Activated CD4-positive, alpha-beta T cell treated with anti-CD3 and anti-CD28 coated beads, Interleukin-2, amount 50 U/mL, for 16 hours (primary cell): ENCODE data around the gene RPS6KA4.
"Not testable (repeated sequence)": the region's sequence is repeated elsewhere in the genome, so short reads cannot be mapped to it uniquely, and the experiment has no call there.

Experiments used
- DNase-seq: peaks from one replicate; pipeline ENCODE4 v3.0.0-alpha.2; 2020

Gene RPS6KA4

DNA sequence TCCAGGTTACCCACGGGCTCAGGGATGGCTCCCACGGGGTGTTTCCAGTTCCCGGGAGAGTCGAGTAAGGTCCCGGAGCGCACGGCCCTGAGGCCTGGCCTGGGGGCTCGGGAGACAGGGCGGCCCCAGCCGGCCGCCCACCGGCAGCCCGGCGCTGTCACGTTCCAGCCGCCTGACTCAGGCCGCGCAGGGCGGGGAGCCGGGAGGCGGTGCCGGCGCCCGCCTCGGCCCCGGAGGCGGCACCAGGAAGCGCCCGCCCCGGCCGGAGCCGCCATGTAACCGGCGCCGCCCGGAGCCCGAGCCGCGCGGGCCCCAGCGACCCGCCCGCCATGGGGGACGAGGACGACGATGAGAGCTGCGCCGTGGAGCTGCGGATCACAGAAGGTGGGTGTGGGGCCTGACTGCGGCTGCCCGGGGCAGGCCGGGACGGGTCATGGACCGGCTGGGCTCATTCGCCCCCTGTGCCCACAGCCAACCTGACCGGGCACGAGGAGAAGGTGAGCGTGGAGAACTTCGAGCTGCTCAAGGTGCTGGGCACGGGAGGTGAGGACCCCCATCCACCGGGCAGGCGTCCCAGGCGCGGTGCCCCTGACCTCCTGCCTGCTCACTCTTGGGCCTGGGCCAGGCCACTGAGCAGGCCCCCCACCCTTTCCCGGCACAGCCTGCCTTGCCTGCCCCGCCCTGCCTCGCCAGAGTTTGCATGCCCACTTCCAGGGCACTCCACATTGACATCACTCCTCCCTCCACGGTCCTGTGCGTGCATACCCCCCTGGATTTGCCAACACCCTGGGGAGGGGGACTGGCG, at the start of gene RPS6KA4:
TSS of gene RPS6KA4 (plus strand) at position 256 of the 805 bp plus-strand sequence. CDS start at position 330, 74 bp downstream.
- DNase-seq, result peak; percentile 39

GRCh38 chr11:64312947-64313346, 46.0 kb upstream of the RPS6KA4 start:
- no peak for DNase-seq

- no peak for DNase-seq
Measured at GRCh38 chr11:64313491-64314145, 45.3 kb upstream of the RPS6KA4 start.

- no peak for DNase-seq
Measured at GRCh38 chr11:64314146-64314804, 44.7 kb upstream of the RPS6KA4 start.

DNA sequence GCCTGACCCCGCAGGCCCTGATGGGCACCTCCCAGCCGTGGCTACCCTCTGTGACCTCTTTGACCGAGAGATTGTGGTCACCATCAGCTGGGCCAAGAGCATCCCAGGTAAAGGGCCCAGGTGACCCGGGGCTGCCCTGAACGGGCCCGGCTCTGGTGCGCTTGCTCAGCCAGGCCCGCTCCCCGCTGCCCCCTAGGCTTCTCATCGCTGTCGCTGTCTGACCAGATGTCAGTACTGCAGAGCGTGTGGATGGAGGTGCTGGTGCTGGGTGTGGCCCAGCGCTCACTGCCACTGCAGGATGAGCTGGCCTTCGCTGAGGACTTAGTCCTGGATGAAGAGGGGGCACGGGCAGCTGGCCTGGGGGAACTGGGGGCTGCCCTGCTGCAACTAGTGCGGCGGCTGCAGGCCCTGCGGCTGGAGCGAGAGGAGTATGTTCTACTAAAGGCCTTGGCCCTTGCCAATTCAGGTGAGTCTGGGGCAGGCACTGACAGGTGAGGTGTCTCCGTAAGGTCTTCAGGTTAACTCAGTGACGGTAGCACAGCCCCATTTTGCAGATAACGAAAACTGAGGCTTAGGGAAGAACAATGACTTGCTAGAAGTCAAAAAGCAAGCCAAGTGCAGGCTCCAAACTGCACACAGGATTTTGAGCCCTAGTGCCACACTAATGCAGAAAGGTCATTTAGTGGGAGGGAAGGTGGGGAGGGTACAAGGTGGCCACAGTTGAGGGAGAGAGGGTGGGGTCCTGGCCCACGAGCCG, 44.0 kb upstream of the RPS6KA4 start:
- no peak for DNase-seq

- not testable (repeated sequence) for DNase-seq
Measured at GRCh38 chr11:64315667-64316526, 43.1 kb upstream of the RPS6KA4 start.

DNA sequence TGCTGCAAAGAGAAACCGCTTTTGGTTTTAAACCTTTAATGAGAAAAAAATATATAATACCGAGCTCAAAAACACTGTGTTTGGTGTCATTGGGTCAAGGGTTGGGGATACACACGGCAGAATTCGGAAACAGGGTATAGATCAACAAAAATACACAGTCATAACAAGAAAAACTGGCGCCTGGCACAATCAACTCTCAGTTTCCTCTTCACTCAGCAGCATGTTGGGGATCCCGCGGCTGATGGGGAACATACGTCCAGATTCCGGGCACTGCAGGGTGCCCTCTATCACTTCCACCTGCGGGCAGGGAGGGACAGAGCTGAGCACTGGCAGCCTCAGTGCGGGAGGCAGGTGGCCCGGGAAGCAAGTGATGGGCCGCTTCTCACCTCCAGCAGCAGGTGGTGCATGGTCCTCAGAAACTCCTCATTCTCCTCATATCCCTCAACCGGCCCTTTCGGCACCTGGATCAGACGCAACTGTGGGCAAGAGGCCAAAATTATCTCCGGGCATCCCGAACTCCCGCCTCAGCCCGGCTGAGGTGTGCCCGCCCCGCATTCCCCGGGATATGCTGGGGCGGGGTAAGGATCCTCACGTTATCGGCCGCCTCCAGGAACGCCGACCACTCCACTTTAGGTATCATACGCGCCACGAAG, 42.2 kb upstream of the RPS6KA4 start:
- DNase-seq, result peak; percentile 74

- peak; percentile 99 for DNase-seq
Measured at GRCh38 chr11:64317325-64317960, 41.5 kb upstream of the RPS6KA4 start, which contains the start of gene TRMT112. TRMT112 (minus strand) TSS chr11:64317559; CDS start chr11:64317526, 33 bp downstream.

DNA sequence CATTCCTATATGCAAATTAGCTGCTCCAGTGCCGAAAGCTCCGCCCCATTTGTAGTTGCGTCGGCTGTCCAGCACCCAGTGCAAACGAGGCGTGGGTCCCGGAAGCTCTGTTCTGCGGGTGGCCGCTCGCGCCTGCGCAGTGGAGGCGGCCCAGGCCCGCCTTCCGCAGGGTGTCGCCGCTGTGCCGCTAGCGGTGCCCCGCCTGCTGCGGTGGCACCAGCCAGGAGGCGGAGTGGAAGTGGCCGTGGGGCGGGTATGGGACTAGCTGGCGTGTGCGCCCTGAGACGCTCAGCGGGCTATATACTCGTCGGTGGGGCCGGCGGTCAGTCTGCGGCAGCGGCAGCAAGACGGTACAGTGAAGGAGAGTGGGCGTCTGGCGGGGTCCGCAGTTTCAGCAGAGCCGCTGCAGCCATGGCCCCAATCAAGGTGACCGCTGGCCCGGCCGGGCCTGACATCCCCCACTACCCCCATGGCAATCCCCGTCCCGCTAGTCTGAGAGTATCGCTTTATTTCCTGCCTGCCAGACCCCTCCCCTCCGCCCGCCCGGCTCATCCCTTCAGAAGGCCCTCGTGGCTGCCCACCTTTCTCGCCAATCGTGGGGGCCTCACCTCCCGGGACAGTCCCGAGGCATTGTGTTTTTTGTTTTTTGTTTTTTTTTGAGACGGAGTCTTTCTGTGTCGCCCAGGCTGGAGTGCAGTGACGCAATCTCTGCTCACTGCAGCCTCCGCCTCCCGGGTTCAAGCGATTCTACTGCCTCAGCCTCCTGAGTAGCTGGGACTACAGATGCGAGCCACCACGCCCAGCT, 40.8 kb upstream of the RPS6KA4 start, which contains the start of gene PRDX5:
TSS of gene PRDX5 (plus strand) at position 161 of the 805 bp plus-strand sequence. CDS start at position 256, 95 bp downstream.
- DNase-seq, result peak; percentile 98

DNA sequence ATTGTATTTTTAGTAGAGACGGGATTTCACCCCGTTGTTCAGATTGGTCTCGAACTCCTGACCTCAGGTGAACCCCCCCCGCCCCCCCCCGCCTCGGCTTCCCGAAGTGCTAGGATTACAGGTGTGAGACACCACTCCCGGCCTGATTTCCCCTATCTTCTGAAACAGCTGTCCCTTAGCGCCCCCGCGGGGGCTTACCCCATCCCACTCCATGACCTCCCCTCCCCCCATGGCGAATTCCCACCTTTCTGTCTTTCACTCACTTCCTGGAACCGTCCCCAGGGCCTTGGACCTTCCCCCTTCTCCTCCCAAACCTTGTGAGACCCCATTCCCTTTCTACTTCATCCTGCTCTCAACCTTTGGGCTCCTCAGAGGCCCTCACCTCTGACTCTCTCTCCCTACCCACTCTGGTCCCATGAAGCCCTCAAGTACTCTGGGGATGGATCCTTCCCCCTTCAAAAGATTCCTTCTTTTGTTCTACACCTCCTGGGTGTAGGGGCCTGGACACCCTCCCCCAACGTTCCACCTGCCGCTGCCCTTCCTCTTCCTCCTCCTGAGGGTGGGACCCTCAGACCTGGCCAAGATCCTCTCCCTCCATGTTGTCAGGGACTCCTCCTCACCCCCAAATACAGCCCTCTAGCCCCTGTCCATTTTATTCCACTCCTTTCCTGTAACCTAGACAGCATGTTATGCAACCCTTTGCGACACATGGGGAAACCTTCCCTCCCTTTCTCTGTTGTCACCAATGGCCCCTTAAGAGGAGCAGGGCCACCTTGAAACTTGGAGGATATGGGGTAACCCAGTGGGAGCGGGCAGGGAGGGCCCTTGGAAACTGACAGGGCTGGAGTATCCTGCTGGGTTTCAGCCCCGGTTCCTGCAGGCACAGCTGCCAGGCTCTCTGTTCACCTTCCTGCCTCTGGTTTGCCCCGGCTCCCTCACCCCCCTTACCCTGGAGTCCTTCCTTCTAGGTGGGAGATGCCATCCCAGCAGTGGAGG, 39.9 kb upstream of the RPS6KA4 start:
- no peak for DNase-seq

GRCh38 chr11:64320556-64320955, 38.4 kb upstream of the RPS6KA4 start:
- DNase-seq, result no peak

DNA sequence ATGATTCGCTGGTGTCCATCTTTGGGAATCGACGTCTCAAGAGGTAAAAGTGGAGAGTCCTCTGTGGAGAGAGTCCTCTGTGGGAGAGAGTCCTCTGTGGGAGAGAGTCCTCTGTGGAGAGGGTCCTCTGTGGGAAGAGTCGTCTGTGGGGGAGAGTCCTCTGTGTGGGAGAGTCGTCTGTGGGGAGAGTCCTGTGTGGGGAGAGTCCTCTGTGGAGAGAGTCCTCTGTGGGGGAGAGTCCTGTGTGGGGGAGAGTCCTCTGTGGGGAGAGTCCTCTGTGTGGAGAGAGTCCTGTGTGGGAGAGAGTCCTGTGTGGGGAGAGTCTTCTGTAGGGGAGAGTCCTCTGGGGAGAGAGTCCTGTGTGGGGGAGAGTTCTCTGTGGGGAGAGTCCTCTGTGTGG, 37.9 kb upstream of the RPS6KA4 start:
- no peak for DNase-seq

DNA sequence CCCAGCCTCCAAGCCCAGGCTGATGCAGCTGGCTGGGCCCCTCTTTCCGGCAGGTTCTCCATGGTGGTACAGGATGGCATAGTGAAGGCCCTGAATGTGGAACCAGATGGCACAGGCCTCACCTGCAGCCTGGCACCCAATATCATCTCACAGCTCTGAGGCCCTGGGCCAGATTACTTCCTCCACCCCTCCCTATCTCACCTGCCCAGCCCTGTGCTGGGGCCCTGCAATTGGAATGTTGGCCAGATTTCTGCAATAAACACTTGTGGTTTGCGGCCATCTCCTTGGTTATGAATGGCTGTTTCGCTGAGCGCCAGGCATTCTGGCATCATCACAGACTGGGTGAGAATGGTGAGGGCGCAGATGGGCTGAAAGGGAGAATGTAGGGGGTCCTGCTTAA, 37.4 kb upstream of the RPS6KA4 start:
- no peak for DNase-seq

GRCh38 chr11:64322925-64323260, 36.1 kb upstream of the RPS6KA4 start:
- no peak for DNase-seq

DNA sequence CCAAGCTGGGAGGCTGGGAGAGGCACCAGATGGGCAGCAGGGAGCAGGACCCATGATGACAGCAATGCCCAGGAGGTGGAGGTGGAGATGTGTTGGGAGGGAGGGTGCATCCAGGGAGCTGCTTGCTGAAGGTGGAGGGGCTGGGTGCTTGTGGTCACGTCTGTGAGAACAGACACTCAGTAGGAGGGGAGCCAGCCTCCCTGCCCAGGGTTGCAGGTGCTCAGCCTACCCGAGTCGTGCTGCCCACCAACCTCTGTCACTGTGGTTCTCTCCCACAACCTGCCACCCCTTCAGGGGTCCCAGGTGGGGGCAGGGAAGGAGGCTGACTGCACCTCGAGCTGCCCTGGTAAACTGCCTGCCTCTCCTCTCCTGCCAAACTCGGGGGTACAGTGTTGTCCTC, 35.6 kb upstream of the RPS6KA4 start:
- DNase-seq, result no peak

DNA sequence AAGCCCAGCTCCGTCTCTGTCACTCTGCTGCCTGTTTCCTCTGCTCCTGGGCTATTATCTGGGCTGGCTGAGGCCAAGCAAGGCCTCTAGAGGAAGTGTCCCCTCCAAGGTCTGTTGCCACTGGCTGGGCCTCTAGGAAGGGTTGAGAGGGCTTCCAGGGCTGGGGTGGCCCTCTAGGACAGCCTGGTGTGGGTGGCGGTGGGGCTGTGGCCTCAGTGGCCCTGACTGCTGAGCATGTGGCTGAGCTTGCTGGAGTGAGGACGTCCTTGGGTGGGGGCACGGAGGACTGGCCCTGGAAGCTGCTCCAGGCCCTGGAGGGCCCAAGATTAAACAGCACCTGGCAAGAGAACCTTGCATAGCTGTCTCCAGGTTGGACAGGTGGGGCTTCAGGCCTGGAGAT, 35.0 kb upstream of the RPS6KA4 start:
- not testable (repeated sequence) for DNase-seq

- no peak for DNase-seq
Measured at GRCh38 chr11:64324692-64325469, 34.1 kb upstream of the RPS6KA4 start.

GRCh38 chr11:64327375-64327774, 31.6 kb upstream of the RPS6KA4 start:
- no peak for DNase-seq
